MG63 (cell line): ENCODE measurements around the gene DCP1B. TPM values are rescaled to one million over a fixed set of nuclear protein-coding genes. Genes with fewer than 3 reads are reported as not detected.

Source experiments
- DNase-seq: peaks from one replicate; pipeline ENCODE4 v3.0.0-alpha.2; 2020
- H3K27me3 ChIP-seq: fragments of 250-450 bp; sonication (Bioruptor Pico); 2 replicates; pipeline ENCODE4 v1.5.1; 2020; ENCODE audit warnings: mild to moderate bottlenecking, moderate library complexity
- H3K36me3 ChIP-seq: fragments of 250-450 bp; sonication (Bioruptor Pico); 2 replicates; pipeline ENCODE4 v1.5.1; 2020; ENCODE audit warnings: mild to moderate bottlenecking, moderate library complexity
- H3K4me3 ChIP-seq: fragments of 250-450 bp; sonication (Bioruptor Pico); 2 replicates; pipeline ENCODE4 v1.5.1; 2020; ENCODE audit warnings: mild to moderate bottlenecking, moderate library complexity
- H3K9me3 ChIP-seq: fragments of 250-450 bp; sonication (Bioruptor Pico); 2 replicates; pipeline ENCODE4 v1.5.1; 2020; ENCODE audit warnings: mild to moderate bottlenecking, moderate library complexity
- total RNA-seq: library from RNA; depleted of rRNA; stranded (reverse); fragments of >200 nt; shearing (Covaris generic); gene quantifications from 2 replicates; pipeline ENCODE4 v1.2.3, GENCODE V29; 2014; ENCODE audit warnings: low replicate concordance; rRNA removed

The DCP1B gene
- total RNA-seq, 1 experiment from 2014 or later: 5.1 TPM

GRCh38 chr12:1911598-1912575 is 92.4 kb downstream of the DCP1B start:
- no peak for DNase-seq
- Histone ChIP-seq H3K27me3 (no peaks in the 10 kb centered on the region), H3K4me3 (no peak overlapping the region), H3K36me3 (no peaks in the 10 kb centered on the region), H3K9me3 (no peaks in the 10 kb centered on the region)

GRCh38 chr12:1910468-1910867 is 93.8 kb downstream of the DCP1B start:
- H3K27me3 ChIP-seq: no peaks in the 10 kb centered on the region
- H3K9me3 ChIP-seq: peaks cover 4% of the 10 kb centered on the region
- DNase-seq: no peak

GRCh38 chr12:1908758-1909157 is 95.5 kb downstream of the DCP1B start:
- Histone ChIP-seq H3K4me3 (no peak overlapping the region), H3K36me3 (no peaks in the 10 kb centered on the region), H3K9me3 (peaks cover 17% of the 10 kb centered on the region), H3K27me3 (no peaks in the 10 kb centered on the region)
- DNase-seq: no peak

More at GRCh38 chr12:1910468-1910867, 93.8 kb downstream of the DCP1B start:
- Histone ChIP-seq H3K4me3 (no peak overlapping the region), H3K36me3 (no peaks in the 10 kb centered on the region)

- H3K36me3 ChIP-seq: no peaks in the 10 kb centered on the region
- no peak for DNase-seq
- H3K27me3 ChIP-seq: no peaks in the 10 kb centered on the region
- no peak overlapping the region for H3K4me3 ChIP-seq
- H3K9me3 ChIP-seq: peaks cover 21% of the 10 kb centered on the region
These were observed 96.3 kb downstream of the DCP1B start for GRCh38 chr12:1907652-1908611.

GRCh38 chr12:1906579-1906978 is 97.7 kb downstream of the DCP1B start:
- Histone ChIP-seq H3K36me3 (no peaks in the 10 kb centered on the region), H3K9me3 (peaks cover 26% of the 10 kb centered on the region), H3K4me3 (no peak overlapping the region), H3K27me3 (no peaks in the 10 kb centered on the region)
- DNase-seq: no peak

- no peaks in the 10 kb centered on the region for H3K36me3 ChIP-seq
- H3K4me3 ChIP-seq: no peak overlapping the region
- no peak for DNase-seq
- H3K9me3 ChIP-seq: peaks cover 26% of the 10 kb centered on the region
- H3K27me3 ChIP-seq: no peaks in the 10 kb centered on the region
These were observed 99.4 kb downstream of the DCP1B start for GRCh38 chr12:1904875-1905274.

GRCh38 chr12:1896964-1897363 is 107.3 kb downstream of the DCP1B start:
- no peak for DNase-seq
- Histone ChIP-seq H3K36me3 (no peaks in the 10 kb centered on the region), H3K4me3 (no peak overlapping the region), H3K27me3 (no peaks in the 10 kb centered on the region), H3K9me3 (peaks cover 10% of the 10 kb centered on the region)

Other genes with a start within 250 kb of the DCP1B start
- gene LRTM2, start 183.9 kb downstream of the DCP1B start, total RNA-seq: not detected in 2 replicates
- gene CACNA2D4, start 85.8 kb downstream of the DCP1B start, total RNA-seq: 0.91 and 1.4 TPM in 2 replicates
- gene CACNA1C, start 48.5 kb upstream of the DCP1B start, total RNA-seq: 1.4 and 37.7 TPM in 2 replicates